Keratinocyte (primary cell): Measurements from ENCODE around the gene ANKDD1A. TPM values are rescaled to one million over a fixed set of nuclear protein-coding genes. Genes with fewer than 3 reads are reported as not detected.

ENCODE experiments used
- DNase-seq: peaks from one replicate; pipeline ENCODE4 v3.0.0-alpha.2; 2011; ENCODE audit warnings: low read depth, missing footprints, low spot score
- FAIRE-seq: peaks from 2 replicates; lab custom pipeline; 2011; peaks lifted over from hg19 to GRCh38; lab: Jason Lieb, UNC
- H2AFZ ChIP-seq: 2 replicates; pipeline ENCODE4 v1.6.0; 2012; ENCODE audit warnings: low read length, control low read depth, inconsistent platforms; ENCODE audit not compliant: control insufficient read depth
- H3K27ac ChIP-seq: 2 replicates; pipeline ENCODE4 v1.5.1; 2011; ENCODE audit warnings: low read length; ENCODE audit not compliant: control insufficient read depth, insufficient read depth
- H3K27me3 ChIP-seq: 3 replicates; pipeline ENCODE4 v1.6.0; 2011; ENCODE audit warnings: low read length; ENCODE audit not compliant: control insufficient read depth, insufficient read depth; ENCODE audit errors: extremely low read depth
- H3K36me3 ChIP-seq, 2 experiments: 2 replicates in 1 of 2; 3 replicates in 1 of 2; pipeline ENCODE4 v1.5.1; 2011; ENCODE audit warnings: low read length in 2 of 2, mild to moderate bottlenecking in 1 of 2; ENCODE audit not compliant: control insufficient read depth in 2 of 2, insufficient read depth in 2 of 2; ENCODE audit errors: extremely low read depth in 1 of 2
- H3K4me1 ChIP-seq: 3 replicates; pipeline ENCODE4 v1.5.1; 2011; ENCODE audit warnings: low read length; ENCODE audit not compliant: control insufficient read depth, insufficient read depth; ENCODE audit errors: extremely low read depth
- H3K4me2 ChIP-seq: 3 replicates; pipeline ENCODE4 v1.6.0; 2011; ENCODE audit warnings: low read depth, low read length; ENCODE audit not compliant: control insufficient read depth, insufficient read depth; ENCODE audit errors: extremely low read depth
- H3K4me3 ChIP-seq, 3 experiments: fragments of 200-600 bp in 1 of 3; sonication (generic) in 1 of 3; 2 replicates in 2 of 3; 3 replicates in 1 of 3; pipeline ENCODE4 v1.5.1; 2011 to 2016; ENCODE audit warnings: low read length in 3 of 3, mild to moderate bottlenecking in 3 of 3, control low read depth in 2 of 3, inconsistent platforms in 1 of 3, low read depth in 1 of 3, mixed read lengths in 1 of 3, mixed run types in 1 of 3, moderate library complexity in 1 of 3; ENCODE audit not compliant: control insufficient read depth in 2 of 3, insufficient read depth in 2 of 3; ENCODE audit errors: extremely low read depth in 1 of 3
- H3K79me2 ChIP-seq: 2 replicates; pipeline ENCODE4 v1.6.0; 2012; ENCODE audit warnings: low read length; ENCODE audit not compliant: control insufficient read depth, insufficient read depth
- H3K9ac ChIP-seq: 3 replicates; pipeline ENCODE4 v1.6.0; 2011; ENCODE audit warnings: low read length; ENCODE audit not compliant: control insufficient read depth, insufficient read depth; ENCODE audit errors: extremely low read depth
- H3K9me1 ChIP-seq: 3 replicates; pipeline ENCODE4 v1.6.0; 2011; ENCODE audit warnings: low read length; ENCODE audit not compliant: control insufficient read depth, insufficient read depth; ENCODE audit errors: extremely low read depth
- H3K9me3 ChIP-seq: 2 replicates; pipeline ENCODE4 v1.5.1; 2012; ENCODE audit warnings: low read depth, low read length; ENCODE audit not compliant: control insufficient read depth
- H4K20me1 ChIP-seq: 3 replicates; pipeline ENCODE4 v1.6.0; 2011; ENCODE audit warnings: low read length; ENCODE audit not compliant: control insufficient read depth, insufficient read depth; ENCODE audit errors: extremely low read depth
- CTCF ChIP-seq, 3 experiments: IDR thresholded peaks in 1 of 3; conservative IDR thresholded peaks in 1 of 3; optimal IDR thresholded peaks in 1 of 3; 2 replicates in 2 of 3; 3 replicates in 1 of 3; pipeline versions ENCODE3 to v1.5.1; 2011; ENCODE audit warnings: low read length in 3 of 3, mild to moderate bottlenecking in 3 of 3, moderate library complexity in 2 of 3, control low read depth in 1 of 3, inconsistent platforms in 1 of 3; ENCODE audit not compliant: insufficient read depth in 2 of 3; ENCODE audit errors: extremely low read depth in 1 of 3
- EZH2 ChIP-seq: IDR thresholded peaks from one replicate; pipeline ENCODE4 v1.6.1; 2012; ENCODE audit warnings: inconsistent platforms, mild to moderate bottlenecking, low read length, moderate library complexity
- dilution Hi-C: fragments of 300-500 bp; cut with MboI; formaldehyde crosslinking; loops from one replicate; pipeline ENCODE4 v1.7.0; 2020; ENCODE audit warnings: low sequenced_read_pairs; ENCODE audit not compliant: extremely low pct_ligation_motif_present
- polyA plus RNA-seq, 5 experiments: library from polyadenylated mRNA; depleted of rRNA in 3 of 5; stranded (reverse) in 3 of 5; stranded (forward) in 1 of 5; unstranded in 1 of 5; fragments of >200 nt; gene quantifications; 1 replicate in 1 of 5; 2 replicates in 3 of 5; 3 replicates in 1 of 5; pipeline versions ENCODE4 v1.2.1 to v1.2.3, GENCODE V29; 2011 to 2012; ENCODE audit warnings: missing spikeins in 2 of 5, low read depth in 1 of 5, low replicate concordance in 1 of 5

The ANKDD1A gene
- polyA plus RNA-seq, 1 donor (not counting 4 experiments of a cell fraction or from before 2014, with no cell fraction given), result 1.1 TPM

GRCh38 chr15:64875641-64876223, 36.0 kb upstream of the ANKDD1A start:
- Histone ChIP-seq H3K79me2 (no peaks in the 10 kb centered on the region), H3K4me2 (no peak overlapping the region), H3K4me3 (no peak overlapping the region), H4K20me1 (no peaks in the 10 kb centered on the region), H3K36me3 (no peaks in the 10 kb centered on the region), H2AFZ (no peak overlapping the region), H3K4me1 (peaks cover 10% of the 10 kb centered on the region), H3K9me1 (no peaks in the 10 kb centered on the region), H3K9me3 (no peaks in the 10 kb centered on the region), H3K9ac (no peak overlapping the region), H3K27ac (no peak overlapping the region), H3K27me3 (no peaks in the 10 kb centered on the region)
- TF ChIP-seq EZH2, result no peak
- no peak for TF ChIP-seq CTCF (optimal IDR thresholded peaks at IDR 0.05 in 1 of 3, IDR thresholded peaks at IDR 0.05 in 1 of 3, conservative IDR thresholded peaks at IDR 0.05 in 1 of 3; ENCODE audit: extremely low read depth in 1 of 3, insufficient read depth in 2 of 3, low read length in 3 of 3)
- dilution Hi-C loops, result no loop called here
- no peak for DNase-seq
- FAIRE-seq, result no peak

DNA sequence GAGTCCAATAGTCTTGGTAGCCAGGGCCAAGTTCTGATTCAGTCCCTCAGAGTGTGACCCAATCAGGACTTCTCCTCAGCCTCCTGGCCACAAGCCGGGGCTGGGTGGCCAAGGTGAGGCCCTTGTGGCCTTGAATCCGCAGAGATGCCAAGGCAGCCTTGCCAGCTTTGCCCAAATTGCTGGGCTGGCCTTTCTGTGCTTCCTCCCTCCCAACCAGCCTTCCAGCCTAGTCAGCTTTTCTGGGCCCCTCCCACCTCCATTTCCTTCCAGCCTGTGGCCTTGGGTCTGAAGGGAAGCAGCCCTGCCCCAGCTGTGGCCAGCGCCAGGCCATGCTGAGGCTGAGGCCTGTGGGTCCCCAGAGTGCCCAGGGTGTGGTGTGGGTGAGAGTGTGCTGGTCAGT, 34.3 kb upstream of the ANKDD1A start:
- H3K9ac ChIP-seq, result peak overlapping the region; percentile 10
- FAIRE-seq (no peak), DNase-seq (no peak)
- no peaks in the 10 kb centered on the region for H3K79me2 ChIP-seq
- peaks cover 16% of the 10 kb centered on the region for H3K4me1 ChIP-seq
- dilution Hi-C loops, result no loop called here
- no peaks in the 10 kb centered on the region for H3K9me3 ChIP-seq
- no peaks in the 10 kb centered on the region for H4K20me1 ChIP-seq
- no peak overlapping the region for H3K4me3 ChIP-seq
- no peaks in the 10 kb centered on the region for H3K27me3 ChIP-seq
- H3K9me1 ChIP-seq, result no peaks in the 10 kb centered on the region
- H2AFZ ChIP-seq, result peak overlapping the region; percentile 38
- no peak overlapping the region for H3K27ac ChIP-seq
- TF ChIP-seq CTCF (optimal IDR thresholded peaks at IDR 0.05 in 1 of 3, IDR thresholded peaks at IDR 0.05 in 1 of 3, conservative IDR thresholded peaks at IDR 0.05 in 1 of 3; ENCODE audit: extremely low read depth in 1 of 3, insufficient read depth in 2 of 3, low read length in 3 of 3) (no peak), EZH2 (no peak)
- no peak overlapping the region for H3K4me2 ChIP-seq
- H3K36me3 ChIP-seq, result no peaks in the 10 kb centered on the region
